Measurements from ENCODE around the gene TMEM106C. TPM values are rescaled to one million over a fixed set of nuclear protein-coding genes. Genes with fewer than 3 reads are reported as not detected.

The TMEM106C gene
- total RNA-seq, 1 experiment from 2014 or later = 99.4 TPM

- H3K79me2 ChIP-seq (ENCODE audit: low read depth) = no peaks in the 10 kb centered on the region
- intact Hi-C loops (cut with micrococcal nuclease; ENCODE audit: unreplicated experiment) = no loop called here
- H3K36me3 ChIP-seq (ENCODE audit: low read depth) = no peaks in the 10 kb centered on the region
- ChIA-PET POLR2A (ENCODE audit: unreplicated experiment) (no interaction called here), CTCF (no interaction called here)
- H3K9me3 ChIP-seq (ENCODE audit: insufficient read depth, low read depth) = no peaks in the 10 kb centered on the region
- no peak overlapping the region for H3K4me2 ChIP-seq
- BruUV-seq (replicated peaks) = no TSS peak
- no peak overlapping the region for H3K4me3 ChIP-seq
- H3F3A ChIP-seq (ENCODE audit: insufficient read depth, low read depth) = peaks cover 14% of the 10 kb centered on the region
- H4K20me1 ChIP-seq (ENCODE audit: insufficient read depth) = no peaks in the 10 kb centered on the region
- no peak for DNase-seq
- peaks cover 14% of the 10 kb centered on the region for H3K27me3 ChIP-seq (ENCODE audit: insufficient read depth, low read depth)
- H3K27ac ChIP-seq = no peak overlapping the region
- TF ChIP-seq, protein P1, sequence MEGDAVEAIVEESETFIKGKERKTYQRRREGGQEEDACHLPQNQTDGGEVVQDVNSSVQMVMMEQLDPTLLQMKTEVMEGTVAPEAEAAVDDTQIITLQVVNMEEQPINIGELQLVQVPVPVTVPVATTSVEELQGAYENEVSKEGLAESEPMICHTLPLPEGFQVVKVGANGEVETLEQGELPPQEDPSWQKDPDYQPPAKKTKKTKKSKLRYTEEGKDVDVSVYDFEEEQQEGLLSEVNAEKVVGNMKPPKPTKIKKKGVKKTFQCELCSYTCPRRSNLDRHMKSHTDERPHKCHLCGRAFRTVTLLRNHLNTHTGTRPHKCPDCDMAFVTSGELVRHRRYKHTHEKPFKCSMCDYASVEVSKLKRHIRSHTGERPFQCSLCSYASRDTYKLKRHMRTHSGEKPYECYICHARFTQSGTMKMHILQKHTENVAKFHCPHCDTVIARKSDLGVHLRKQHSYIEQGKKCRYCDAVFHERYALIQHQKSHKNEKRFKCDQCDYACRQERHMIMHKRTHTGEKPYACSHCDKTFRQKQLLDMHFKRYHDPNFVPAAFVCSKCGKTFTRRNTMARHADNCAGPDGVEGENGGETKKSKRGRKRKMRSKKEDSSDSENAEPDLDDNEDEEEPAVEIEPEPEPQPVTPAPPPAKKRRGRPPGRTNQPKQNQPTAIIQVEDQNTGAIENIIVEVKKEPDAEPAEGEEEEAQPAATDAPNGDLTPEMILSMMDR (conservative IDR thresholded peaks at IDR 0.05) = no peak
- TF ChIP-seq EZH2 (IDR thresholded peaks at IDR 0.05; ENCODE audit: low read depth) = no peak
- H3K4me1 ChIP-seq (replicated peaks; ENCODE audit: insufficient read depth) = peaks cover 22% of the 10 kb centered on the region
- no peak overlapping the region for H2AFZ ChIP-seq
- no peaks in the 10 kb centered on the region for H3K9me2 ChIP-seq (ENCODE audit: insufficient read depth)
These were observed 28.2 kb upstream of the TMEM106C start for GRCh38 chr12:47935184-47935583.

GRCh38 chr12:47938093-47938492 lies 25.3 kb upstream of the TMEM106C start:
- Histone ChIP-seq H3K9me2 (ENCODE audit: insufficient read depth) (no peaks in the 10 kb centered on the region), H3K4me3 (no peak overlapping the region), H3K4me1 (replicated peaks; ENCODE audit: insufficient read depth) (peaks cover 22% of the 10 kb centered on the region), H3K27ac (0 out of 2 replicates have a peak overlapping the region, but pooled peaks have one; percentile 21), H3K9me3 (ENCODE audit: insufficient read depth, low read depth) (no peaks in the 10 kb centered on the region), H3K79me2 (ENCODE audit: low read depth) (no peaks in the 10 kb centered on the region), H3K36me3 (ENCODE audit: low read depth) (no peaks in the 10 kb centered on the region), H4K20me1 (ENCODE audit: insufficient read depth) (no peaks in the 10 kb centered on the region), H2AFZ (no peak overlapping the region), H3K27me3 (ENCODE audit: insufficient read depth, low read depth) (no peaks in the 10 kb centered on the region), H3K4me2 (peak overlapping the region; percentile 56), H3F3A (ENCODE audit: insufficient read depth, low read depth) (peaks cover 14% of the 10 kb centered on the region)
- intact Hi-C loops (cut with micrococcal nuclease; ENCODE audit: unreplicated experiment) = no loop called here
- no peak for TF ChIP-seq EZH2 (IDR thresholded peaks at IDR 0.05; ENCODE audit: low read depth)
- TF ChIP-seq, protein P1 (conservative IDR thresholded peaks at IDR 0.05) = no peak
- no TSS peak for BruUV-seq (replicated peaks)
- peak; percentile 35 to 63 for DNase-seq
- ChIA-PET POLR2A (ENCODE audit: unreplicated experiment) (no interaction called here), CTCF (interaction anchor here (0.6 to 0.9 kb wide), 2 partner anchors 9 to 877 kb away, joined by 3 read pairs; no protein-coding TSS in a partner anchor)

- peak overlapping the region; percentile 56 for H3K4me2 ChIP-seq
- BruUV-seq (replicated peaks) = no TSS peak
- H3K4me3 ChIP-seq = no peak overlapping the region
These were observed 24.8 kb upstream of the TMEM106C start for GRCh38 chr12:47938594-47938993.

More at GRCh38 chr12:47938594-47938993, 24.8 kb upstream of the TMEM106C start:
- H3K36me3 ChIP-seq (ENCODE audit: low read depth) = no peaks in the 10 kb centered on the region
- CTCF ChIA-PET = interaction anchor here (0.9 kb wide), 1 partner anchor 8 kb away, joined by 3 read pairs; no protein-coding TSS in a partner anchor
- POLR2A ChIA-PET (ENCODE audit: unreplicated experiment) = no interaction called here
- intact Hi-C loops (cut with micrococcal nuclease; ENCODE audit: unreplicated experiment) = no loop called here
- peaks cover 14% of the 10 kb centered on the region for H3F3A ChIP-seq (ENCODE audit: insufficient read depth, low read depth)
- no peaks in the 10 kb centered on the region for H4K20me1 ChIP-seq (ENCODE audit: insufficient read depth)
- no peak overlapping the region for H3K27ac ChIP-seq
- H3K9me2 ChIP-seq (ENCODE audit: insufficient read depth) = no peaks in the 10 kb centered on the region
- no peaks in the 10 kb centered on the region for H3K27me3 ChIP-seq (ENCODE audit: insufficient read depth, low read depth)
- TF ChIP-seq EZH2 (IDR thresholded peaks at IDR 0.05; ENCODE audit: low read depth) = no peak
- TF ChIP-seq, protein P1 (conservative IDR thresholded peaks at IDR 0.05) = no peak
- H3K79me2 ChIP-seq (ENCODE audit: low read depth) = no peaks in the 10 kb centered on the region
- peaks cover 24% of the 10 kb centered on the region for H3K4me1 ChIP-seq (replicated peaks; ENCODE audit: insufficient read depth)
- H2AFZ ChIP-seq = no peak overlapping the region
- no peaks in the 10 kb centered on the region for H3K9me3 ChIP-seq (ENCODE audit: insufficient read depth, low read depth)
- no peak for DNase-seq
